Activated T-helper 1 cell treated with anti-CD3 and anti-CD28 coated beads, Interleukin-2, amount 50 U/mL, for 16 hours (primary cell): ENCODE data around the gene RNF227.
A peak's percentile ranks its signal among the peaks of the same experiment; 100 is the strongest.

ENCODE experiments used
- DNase-seq, 2 donors: peaks; one replicate each; pipeline ENCODE4 v3.0.0-alpha.2; 2020; ENCODE audit warnings: low read depth in 1 of 2, low spot score in 1 of 2

The RNF227 gene

DNA sequence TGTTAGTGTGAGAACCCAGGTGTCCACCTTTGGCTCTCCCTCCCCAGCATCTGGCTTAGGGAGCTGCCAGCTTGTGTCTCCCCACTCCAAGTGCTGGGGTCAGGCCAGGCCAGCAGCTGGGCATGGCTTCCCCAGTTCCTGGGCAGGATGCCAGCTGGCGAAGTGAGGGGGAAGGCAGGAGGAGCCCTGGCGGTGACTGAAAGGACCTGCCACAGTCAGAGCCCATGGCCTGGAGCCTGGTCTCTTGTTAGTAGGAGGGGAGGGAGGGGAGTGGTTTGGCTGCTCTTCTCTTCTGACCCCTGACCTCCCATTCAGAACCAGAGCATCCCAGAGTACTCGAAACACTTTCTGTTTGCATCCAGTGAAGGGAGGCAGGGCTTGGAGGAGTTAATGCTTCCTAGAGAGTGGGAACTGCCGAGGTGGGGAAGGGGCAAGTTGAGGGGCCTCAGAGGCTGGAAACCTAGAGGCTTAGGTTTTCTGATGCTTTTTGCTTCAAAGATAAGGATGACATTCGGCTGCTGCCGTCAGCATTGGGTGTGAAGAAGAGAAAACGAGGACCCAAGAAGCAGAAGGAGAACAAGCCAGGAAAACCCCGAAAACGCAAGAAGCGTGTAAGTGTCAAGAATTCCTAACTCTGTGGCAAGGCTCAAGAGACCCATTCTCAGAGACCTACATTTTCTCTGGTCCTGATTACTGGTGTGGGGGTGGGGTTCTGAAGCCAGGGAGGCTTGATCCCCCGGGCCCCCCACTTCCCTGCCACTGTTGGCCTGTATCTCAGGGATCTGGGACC is 26.7 kb downstream of the RNF227 start:
- peak in 1 of 2 donors; percentile 17 for DNase-seq

DNA sequence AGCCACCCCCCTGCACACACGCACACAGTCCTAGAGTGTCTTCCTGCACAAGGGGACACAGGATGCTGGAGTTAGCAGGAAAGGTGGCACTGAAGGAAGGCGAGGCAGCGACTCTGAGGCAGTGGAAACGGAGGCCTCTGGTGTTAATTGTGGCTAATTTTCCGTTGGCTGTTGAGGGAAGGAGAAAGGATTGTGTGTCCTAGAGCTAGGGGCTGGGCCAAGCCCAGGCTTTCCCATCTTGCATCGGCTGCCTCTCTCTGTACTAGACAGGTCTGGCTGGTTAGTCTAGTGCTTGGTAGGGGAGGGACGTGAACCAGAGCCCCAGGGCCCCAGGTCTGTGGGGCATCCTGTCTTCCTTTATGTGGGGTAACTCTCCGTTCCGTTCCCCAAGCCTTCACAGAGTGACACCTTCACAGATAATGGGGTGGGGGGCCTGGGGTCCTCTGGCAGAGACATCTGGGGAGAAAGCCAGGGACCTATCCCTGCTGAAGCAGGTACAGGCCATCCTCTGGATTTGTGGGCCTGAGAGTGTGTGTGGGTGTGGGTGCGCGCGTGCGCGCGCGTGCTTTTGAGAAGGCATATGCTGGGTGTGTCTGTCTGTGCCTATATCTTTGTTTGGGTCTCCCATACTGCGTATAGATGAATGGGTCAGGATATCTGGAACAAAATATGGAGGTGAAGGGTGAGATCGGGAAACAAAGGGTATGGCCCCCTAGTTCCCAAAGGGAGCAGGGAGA is 27.7 kb downstream of the RNF227 start, which contains the start of gene CHD3:
TSS of gene CHD3 (plus strand) at position 606 of the 737 bp plus-strand sequence. CDS start 212 bp downstream, outside the sequence.
- peak in 1 of 2 donors; percentile 27 for DNase-seq

DNA sequence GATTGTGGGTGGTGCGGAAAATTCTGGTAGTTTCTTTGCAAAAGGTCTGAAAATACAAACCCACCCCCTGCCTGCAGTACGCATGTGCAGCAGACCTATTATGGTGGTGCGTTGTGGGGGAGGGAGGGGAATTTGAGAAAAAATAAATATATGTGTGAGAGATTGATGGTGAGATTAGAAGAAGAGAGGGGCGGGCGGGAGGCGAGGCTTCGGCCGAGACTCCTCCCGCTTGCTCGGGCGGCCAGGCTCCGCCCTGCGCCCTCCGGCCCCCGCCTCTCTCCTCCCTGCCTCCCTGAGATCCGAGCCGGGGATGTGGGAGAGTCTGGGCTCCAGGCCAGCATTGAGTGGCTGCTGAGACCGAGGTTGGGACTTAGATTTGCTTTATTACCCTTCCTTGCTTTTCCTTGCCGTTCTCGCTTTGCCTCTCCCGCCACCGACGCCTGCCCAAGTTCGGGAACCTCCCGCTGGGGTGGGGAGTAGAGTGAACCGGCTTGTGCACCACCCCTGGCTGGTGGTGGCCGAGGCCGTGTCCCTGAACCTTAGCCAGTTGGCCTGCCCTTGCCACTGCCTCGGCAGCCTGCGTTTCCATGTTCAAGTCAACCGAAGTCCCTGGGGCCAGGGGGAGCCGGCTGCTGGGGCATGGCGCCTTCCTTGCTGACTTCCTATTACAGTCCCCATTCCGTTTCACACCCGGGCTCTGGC is 28.5 kb downstream of the RNF227 start:
- DNase-seq: peak; percentile 70 to 73

DNA sequence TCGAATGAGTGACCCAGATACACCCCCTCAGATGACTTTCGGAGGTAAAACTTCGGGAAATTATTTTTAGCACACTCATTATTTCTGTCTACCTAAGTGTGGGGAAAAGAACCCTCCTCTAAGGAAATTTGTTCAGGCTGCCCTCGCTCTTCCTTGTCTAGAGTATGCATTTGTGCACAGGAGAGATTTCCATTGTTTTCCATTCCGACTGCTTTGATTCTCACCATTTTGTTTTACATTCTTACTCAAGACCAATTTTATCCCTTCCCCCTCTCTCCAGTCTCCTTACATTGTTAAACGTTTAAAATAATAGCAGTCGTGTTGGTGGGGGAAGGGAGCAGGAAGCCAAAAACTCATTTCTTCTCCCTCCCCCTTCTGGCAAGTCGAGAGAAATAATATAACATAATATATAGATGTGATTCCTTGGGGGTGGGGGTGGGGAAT is 29.0 kb downstream of the RNF227 start:
- DNase-seq: no peak

DNA sequence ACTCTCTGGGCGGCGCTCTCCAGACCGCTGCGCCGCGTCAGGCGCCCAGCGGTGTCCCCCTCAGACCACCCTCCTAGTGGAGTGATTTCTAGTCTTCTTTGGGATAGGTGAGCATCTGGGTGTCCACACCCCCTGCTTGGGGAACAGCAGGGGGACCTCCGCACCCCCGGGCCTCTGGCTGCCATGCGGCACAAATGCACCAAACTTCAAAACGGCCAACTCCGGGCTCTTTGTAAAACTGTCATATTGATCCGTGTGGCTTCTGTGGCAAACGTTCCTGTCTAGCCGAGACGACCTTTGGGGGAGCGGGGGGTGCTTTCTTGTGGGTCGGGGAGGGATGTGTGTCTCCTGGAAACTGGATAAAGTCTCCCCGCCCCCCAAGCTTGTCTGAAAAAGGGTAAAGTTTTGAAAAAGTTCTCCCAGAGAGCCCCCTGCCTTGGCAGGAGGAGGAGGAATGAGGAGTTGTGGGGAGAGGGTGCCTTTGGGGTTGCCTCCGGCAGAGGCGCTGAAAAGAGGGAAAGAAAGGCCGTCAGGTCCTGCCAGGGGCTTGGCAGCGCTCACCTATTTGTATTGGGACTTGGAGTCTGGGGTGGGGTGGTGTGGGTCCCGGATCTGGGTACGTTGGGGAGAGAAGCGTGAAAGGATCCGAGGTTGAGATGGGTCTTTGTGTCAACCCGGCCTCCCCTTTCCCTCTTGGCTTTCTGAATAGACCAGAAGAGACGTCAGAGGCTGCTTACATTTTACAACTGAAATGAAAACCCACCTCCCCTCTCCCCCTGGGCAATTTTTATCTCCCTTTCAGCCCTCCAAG is 29.7 kb downstream of the RNF227 start:
- peak; percentile 22 to 32 for DNase-seq

DNA sequence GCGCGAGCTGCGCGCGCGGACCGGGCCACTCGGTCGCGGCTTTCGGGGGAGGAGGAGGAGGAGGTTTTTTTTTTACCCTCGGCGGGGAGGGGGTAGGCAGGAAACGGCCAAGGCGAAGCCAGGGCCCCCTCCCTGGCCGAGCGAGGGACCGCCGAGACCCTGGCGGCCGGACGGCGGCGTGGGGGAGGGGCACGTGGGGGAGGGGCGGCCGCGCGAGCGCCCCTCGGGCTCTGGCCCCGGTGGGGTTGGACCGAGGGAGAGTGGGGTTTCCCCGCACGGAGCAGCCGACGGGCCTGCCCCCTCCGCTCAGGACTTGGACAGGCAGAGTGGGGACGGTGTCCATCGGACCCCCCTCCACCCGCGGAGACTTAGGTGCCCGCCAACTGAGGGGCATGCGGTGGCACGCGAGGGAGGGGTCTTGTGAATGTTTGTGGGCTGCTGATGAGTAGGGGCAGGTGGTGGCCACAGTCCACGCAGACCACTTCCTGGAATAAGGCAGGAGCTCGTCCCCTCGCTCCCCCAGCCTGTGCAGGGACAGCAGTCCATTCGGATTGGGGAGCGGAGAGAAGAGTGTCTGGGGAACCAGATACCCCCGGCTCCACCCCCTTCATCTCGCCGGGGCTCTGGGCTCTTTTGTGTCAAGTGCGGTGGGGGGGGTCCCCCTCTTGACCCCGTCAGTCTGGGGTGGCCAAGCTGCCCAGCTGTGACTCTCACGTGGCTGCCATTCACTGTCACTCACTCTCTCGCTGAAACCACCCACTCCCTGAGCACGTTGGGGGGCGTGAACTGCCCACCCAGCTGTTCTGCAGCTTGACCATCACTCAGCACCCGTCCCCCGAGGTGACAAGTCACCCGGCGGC is 30.5 kb downstream of the RNF227 start:
- DNase-seq: peak in 1 of 2 donors; percentile 23

DNA sequence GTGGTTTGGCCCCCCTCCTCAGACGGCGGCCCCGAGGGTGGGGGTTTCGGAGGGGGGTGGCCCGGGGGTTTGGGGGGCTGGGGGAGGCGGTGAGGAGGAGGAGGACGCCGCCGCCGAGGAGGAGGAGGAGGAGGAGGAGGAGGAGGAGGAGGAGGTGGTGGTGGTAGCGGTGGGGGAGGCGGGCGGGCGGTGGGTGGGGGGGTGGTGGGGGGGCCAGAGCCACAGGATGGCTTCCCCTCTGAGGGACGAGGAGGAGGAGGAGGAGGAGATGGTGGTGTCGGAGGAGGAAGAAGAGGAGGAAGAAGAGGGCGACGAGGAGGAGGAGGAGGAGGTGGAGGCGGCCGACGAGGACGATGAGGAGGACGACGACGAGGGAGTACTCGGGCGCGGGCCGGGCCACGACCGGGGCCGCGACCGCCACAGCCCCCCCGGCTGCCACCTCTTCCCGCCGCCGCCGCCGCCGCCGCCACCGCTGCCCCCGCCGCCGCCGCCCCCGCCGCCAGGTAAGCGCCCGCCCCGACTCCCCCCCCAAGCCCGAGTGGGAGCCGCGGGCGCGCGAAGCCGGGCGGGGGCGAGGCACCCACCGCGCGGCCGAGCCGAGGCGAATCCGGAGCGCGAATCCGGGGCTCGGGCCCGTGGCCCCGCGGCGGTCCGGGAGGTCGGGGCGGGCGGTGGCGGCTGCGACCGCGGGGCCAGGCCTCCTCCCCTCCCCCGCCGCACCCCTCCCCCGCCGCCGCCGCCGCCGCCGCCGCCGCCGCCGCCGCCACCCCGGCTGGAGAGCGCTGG is 31.3 kb downstream of the RNF227 start:
- peak; percentile 16 to 35 for DNase-seq

DNA sequence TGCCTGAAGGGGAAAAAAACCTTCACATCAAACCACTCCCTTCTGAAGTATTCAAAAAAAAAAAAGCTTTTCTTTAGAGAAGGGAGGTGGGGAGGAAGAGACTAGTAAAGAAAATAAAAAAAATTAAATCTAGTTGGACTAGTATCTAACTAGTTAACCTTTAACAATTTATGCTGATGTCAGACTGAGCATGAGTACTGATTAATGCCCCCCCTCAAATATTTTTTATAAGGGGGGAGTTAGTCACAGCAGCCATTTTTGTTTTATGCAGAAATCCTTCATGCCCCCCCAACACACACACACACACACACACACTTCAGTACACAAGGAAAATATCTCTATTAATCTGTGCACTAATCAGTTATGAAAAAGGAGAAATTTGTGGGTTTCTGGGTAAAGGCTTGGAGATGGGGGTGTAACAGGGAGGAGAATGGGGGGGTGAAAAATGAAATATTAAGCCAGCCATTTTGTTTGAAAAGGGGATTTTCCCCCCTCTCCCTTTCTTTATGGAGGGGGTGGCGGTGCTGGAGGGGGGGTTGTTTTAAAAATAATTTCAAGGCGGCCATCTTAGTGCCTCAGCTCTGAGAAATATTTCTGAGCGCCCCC is 32.2 kb downstream of the RNF227 start:
- no peak for DNase-seq

DNA sequence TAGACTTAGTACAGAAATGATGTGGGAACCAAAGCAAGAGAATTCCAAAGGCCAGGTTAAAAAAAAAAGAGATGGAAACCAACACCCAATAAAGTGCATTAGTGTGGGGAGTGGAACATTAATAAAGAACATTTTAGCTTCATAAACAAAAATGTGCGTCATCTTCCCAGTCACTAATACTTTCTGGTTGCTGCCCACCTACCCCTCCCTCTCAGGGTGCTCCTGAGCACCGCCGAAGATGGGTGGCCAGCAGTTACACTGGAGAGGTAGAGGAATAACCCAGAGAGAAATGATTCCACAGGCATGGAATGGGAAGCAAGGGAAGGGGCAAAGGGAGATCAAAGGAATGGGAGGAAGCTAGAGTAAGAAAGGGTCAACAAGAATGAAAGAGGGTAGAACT is 33.5 kb downstream of the RNF227 start:
- no peak for DNase-seq

DNA sequence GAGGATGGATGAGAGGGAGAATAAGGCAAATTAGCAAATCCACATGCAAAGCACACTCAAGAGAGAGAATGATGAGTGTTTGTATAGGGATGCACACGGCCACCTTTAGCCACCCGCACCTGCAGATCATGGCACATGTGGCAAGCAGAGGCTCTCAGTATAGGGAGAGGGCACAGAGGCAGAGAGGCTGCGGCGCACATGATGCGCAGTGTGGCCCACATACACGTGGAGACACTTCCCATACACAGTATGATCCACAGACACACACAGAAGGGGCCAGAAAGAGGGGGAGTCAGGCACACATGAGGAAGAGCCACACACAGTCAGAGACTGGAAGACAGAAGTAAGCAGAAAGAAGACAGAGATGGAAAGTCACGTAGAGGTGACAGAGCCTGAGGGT is 34.0 kb downstream of the RNF227 start:
- DNase-seq: no peak

DNA sequence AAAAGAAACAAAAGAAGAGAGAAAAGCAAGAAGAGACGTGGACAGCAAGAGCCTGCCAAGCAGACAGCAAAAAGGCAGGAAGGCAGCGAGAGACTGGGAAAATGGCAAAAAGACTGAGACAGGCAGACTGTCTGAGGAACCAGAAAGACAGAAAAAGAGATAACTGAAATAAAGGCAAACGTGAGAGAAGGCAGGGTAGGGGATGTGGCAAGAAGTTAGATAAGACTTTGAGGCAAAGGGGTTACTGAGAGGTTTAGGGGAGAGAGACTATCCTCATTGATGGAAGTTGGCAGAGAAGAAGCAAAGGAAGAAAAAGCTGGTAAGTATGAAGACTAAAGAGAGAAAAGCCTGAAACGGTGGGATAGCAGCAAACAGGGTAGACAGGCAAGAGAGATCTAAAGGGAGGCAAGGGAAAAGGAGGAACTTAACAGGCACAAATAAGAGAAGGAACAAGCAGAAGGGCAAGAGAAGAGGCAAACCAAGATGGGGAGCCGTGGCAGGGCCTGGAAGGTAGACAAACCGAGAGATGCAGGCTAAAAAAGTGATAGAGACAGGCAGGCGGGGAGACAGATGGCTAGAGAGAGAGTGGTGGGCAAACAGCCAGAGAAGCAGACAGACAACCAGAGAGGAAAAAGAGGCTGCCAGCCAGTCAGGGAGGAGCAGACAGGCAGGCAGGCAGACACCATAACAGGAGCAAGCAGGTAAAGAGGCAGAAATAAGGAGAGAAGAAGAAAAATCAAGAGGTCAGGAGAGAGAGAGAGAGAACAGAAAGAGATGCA is 34.6 kb downstream of the RNF227 start:
- DNase-seq: no peak

DNA sequence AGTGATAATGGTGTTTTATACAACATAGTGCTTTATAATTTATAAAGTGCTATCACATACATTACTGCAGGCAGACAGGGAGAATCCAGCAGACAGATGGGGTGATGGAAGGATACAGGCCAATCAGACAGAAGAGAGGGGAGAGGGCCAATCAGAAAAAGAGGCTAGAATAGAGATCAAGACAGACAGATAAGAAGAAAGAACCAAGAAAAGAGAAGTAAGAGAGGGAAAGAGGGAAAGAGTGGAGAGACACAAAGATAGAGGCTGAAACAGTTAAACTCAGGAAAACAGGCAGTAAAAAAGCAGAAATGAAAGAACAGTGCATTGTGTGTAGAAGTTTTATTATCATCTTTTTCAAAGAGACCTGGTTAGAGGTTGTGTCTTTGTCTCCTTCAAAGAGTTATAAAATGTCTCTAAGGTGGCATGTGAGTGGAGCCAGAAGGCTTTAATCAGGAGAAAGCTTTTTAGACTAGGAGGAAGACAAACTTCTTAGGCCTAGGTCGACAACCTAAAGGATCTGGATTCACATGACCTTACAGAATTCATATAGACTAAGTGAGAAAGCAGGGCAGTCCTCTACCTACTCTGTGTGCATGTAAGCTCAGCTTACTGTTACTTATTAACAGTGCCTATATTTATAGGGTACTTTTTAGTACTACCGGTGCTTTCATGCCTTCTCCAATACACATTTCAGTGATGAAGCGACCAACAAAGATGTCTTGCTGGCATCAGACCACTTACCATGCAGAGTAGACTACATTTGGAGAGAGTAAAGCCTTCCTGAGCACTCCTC is 35.8 kb downstream of the RNF227 start:
- no peak for DNase-seq

DNA sequence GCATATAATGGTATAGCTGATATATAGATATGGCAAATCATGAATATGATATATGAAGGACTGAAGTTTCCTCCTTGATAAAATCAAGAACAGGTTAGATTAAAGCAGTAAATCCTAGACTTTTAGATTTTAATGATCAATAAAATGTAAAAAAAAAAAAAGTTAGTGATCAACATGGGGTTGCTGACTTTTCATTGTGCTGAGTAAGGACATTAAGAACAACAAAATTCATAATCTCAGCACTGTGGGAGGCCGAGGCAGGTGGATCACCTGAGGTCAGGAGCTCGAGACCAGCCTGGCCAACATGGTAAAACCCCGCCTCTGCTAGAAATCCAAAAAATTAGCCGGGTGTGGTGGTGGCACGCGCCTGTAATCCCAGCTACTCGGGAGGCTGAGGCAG is 37.9 kb downstream of the RNF227 start:
- DNase-seq: no peak

DNA sequence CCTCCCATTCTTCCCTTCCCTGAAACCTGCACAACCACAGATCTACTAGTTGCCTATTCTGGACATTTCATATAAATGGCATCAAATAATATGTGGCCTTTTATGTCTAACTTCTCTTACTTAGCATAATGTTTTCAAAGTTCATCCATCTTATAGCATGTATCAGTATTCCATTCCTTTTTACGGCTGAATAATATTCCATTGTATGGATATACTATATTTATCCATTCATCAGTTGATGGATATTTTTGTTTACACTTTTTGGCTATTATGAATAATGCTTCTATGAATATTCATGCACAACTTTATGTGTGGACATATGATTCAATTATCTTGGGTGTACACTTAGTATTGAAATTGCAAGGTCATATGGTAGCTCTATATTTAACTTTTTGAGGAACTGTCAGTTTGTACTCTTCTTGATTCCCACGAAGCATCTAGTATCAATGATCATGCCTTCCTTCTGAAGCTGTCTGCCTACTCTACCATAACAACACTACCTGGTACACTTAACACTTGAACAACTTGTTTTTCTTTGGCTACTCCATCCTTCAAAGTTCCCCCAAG is 40.2 kb downstream of the RNF227 start:
- no peak for DNase-seq

DNA sequence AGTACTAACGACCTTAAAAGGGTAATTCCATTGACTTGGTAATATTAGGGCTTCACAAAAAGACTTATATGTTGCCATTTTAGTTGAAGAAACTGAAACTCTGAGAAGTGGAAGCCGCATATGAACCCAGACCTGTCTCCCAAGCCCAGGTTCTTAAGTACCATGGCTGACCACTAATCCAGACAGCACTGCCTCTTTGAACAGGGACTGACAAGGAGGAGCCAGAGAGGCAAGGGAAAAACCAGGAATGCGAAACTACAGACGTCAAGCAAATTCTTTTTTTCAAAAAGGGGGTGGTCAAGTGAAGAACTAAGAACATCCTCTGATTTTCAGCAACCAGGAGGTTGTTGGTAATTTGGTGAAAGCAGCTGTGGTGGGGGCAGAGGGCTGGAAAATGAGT is 43.0 kb downstream of the RNF227 start:
- no peak for DNase-seq

DNA sequence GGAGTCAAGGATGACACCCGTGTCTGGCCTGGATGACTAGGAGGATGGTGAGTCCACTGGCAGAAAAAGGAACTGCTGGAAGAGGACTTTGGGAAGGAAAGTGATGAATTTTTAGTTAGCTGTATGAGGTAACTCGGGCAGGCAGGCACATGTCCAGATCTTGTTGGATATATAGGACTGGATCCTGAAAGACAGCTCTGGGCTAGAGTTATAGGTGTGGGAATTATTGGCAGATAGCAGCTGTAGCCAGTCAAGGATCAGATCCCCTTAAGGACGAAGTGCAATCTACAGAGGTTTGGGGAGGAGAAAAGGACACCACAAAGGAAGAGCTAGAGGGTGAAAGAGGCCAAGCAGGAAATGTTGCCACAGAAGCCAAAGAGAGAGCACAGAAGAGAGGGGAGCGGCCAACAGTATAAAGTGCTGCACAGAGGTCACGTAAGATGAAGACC is 48.2 kb downstream of the RNF227 start:
- DNase-seq: no peak
